ENCODE measurements around the gene SLC18A2.

The SLC18A2 gene

DNA sequence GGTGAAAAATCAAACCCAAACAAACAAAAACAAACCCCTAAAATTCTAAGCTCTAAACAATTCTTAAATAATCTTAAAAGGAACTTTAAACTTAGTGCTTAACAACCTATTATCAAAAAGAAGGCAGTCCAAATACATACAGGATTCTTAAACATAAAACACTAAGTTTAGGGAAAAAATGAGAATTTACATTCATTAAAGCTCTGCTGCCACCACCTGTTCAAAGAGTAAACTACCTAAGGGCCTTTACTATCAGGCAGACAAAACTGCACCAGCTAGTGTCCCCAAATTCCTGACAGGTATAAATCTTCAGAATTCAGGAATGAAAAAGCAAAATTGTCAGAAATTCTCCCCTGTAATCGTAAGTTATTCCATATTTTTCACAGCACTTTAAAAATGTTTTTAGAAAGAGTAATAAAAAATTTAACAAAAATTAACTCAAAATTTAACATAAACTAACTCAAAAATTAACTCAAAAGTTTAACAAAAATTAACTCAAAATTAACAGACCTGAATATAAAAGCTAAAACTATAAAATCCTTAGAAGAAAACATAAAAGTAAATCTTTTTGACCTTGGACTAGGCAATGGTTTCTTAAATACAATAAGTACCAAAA is 79.2 kb downstream of the SLC18A2 start:
- no peak for DNase-seq

DNA sequence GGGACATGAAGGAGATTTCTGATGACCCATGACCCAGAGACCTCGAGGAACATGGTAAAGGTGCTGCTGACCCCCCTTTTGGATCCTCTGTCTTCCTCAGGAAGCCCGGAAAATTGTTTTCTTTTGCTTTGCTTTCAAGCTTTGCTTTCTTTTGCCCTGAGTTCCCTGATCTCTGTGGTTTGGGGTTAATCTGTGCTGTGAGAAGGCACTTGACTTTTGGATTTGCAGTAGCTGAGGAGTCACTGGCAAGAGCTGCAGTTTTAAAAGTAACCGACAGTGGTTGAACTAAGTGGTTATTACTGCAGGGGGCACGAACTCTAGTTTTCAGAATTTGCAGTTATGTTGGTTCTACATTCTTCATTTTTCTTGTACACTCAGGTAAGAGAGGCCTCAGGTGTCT is 81.3 kb downstream of the SLC18A2 start:
- no peak for DNase-seq

GRCh38 chr10:117324367-117324766 is 83.5 kb downstream of the SLC18A2 start:
- no peak for DNase-seq

GRCh38 chr10:117327262-117327661 is 86.3 kb downstream of the SLC18A2 start:
- DNase-seq: no peak
